Measurements from ENCODE around the gene MBTD1.

DNA sequence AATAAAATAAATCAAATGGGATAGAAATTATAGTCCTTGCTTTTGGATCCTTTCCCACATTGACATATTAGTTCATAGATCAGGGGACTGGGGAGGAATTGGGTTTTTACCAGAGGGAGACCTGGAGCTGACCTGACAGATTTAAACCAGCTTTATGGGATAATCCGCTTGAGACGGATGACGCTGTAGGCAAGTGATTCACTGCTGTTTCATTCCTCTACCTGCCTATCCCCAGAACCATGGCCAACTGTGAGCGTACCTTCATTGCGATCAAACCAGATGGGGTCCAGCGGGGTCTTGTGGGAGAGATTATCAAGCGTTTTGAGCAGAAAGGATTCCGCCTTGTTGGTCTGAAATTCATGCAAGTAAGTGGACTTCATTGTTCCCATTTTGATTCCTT lies 104.4 kb downstream of the MBTD1 start:
- TF ChIP-seq ZNF274 (IDR thresholded peaks at IDR 0.05; ENCODE audit: low read depth, low read length) (no peak), SUZ12 (IDR thresholded peaks at IDR 0.05; ENCODE audit: extremely low read depth, insufficient read depth, insufficient read length) (no peak), YY1 (IDR thresholded peaks at IDR 0.05; ENCODE audit: insufficient read depth, insufficient read length) (no peak)

All from NT2/D1 (cell line).